Ovary (tissue), 9 donors: ENCODE results near the gene AADACL4. TPM values are rescaled to one million over a fixed set of nuclear protein-coding genes. Genes with fewer than 3 reads are reported as not detected.

Experiments used
- DNase-seq, 5 donors: peaks; one replicate each; pipeline ENCODE4 v3.0.0-alpha.2; 2019 to 2020
- H3K27ac ChIP-seq, 2 donors: fragments of 200-600 bp; one replicate each; pipeline versions ENCODE4 v1.5.1 to v1.8.0; 2019 to 2022
- H3K27me3 ChIP-seq: fragments of 200-600 bp; one replicate; pipeline ENCODE4 v1.8.0; 2022
- H3K36me3 ChIP-seq: fragments of 200-600 bp; sonication (generic); one replicate; pipeline ENCODE4 v1.5.1; 2019
- H3K4me1 ChIP-seq: one replicate; pipeline ENCODE4 v1.8.1; 2013; ENCODE audit warnings: mild to moderate bottlenecking, moderate library complexity; ENCODE audit not compliant: insufficient read depth
- H3K4me3 ChIP-seq: fragments of 200-600 bp; sonication (generic); one replicate; pipeline ENCODE4 v1.5.1; 2017
- H3K9me3 ChIP-seq, 2 donors: fragments of 200-600 bp in 1 of 2; sonication (generic) in 1 of 2; one replicate each; pipeline versions ENCODE4 v1.5.1 to v1.8.1; 2013 to 2019; ENCODE audit warnings: mild to moderate bottlenecking in 1 of 2, moderate library complexity in 1 of 2
- EP300 ChIP-seq: sonication (generic); formaldehyde crosslinking; IDR thresholded peaks from one replicate; pipeline ENCODE4 v1.6.1; 2017; ENCODE audit warnings: antibody characterized with exemption
- POLR2A ChIP-seq: fragments of 450-650 bp; IDR thresholded peaks from one replicate; pipeline ENCODE4 v1.6.1; 2017; ENCODE audit warnings: antibody characterized with exemption, mild to moderate bottlenecking, moderate library complexity
- WGBS, 3 donors: extraction: QIAGEN DNeasy Blood & Tissue Kit in 1 of 3; methylation state at CpG; one replicate each; pipeline versions ENCODE4 v1.1.5 to v1.1.7; 2013 to 2017; 5-methylcytosine and 5-hydroxymethylcytosine counted together
- intact Hi-C, 4 donors: fragments of 100-400 bp; cut with DNase I; formaldehyde crosslinking; loops; one replicate each; pipeline versions ENCODE4 v1.11.0 to v1.15.1; 2022 to 2023
- polyA plus RNA-seq, 2 donors: library from polyadenylated mRNA; stranded (reverse); fragments of 200-250 nt in 1 of 2; fragments of 350-450 nt in 1 of 2; fragmentation: Illumina TruSeq in 1 of 2; extraction: RNeasy Lipid Tissue Mini Kit (QIAGEN cat#74804) in 1 of 2; gene quantifications; one replicate each; pipeline ENCODE4 v1.2.3, GENCODE V29; 2013 to 2014
- total RNA-seq, 7 donors: library from RNA; depleted of rRNA in 2 of 7; stranded (reverse); fragments of >200 nt in 2 of 7; fragmentation: NEBNext Ultra II Directional in 3 of 7; extraction: Animal tissue kit (Norgen Biotek cat#: 25700) in 3 of 7; gene quantifications; one replicate each; pipeline versions ENCODE4 v1.1.0 to v1.2.4, GENCODE V29; 2016 to 2023
- TF ChIP-seq, protein P1 (sequence below), 3 donors: fragments of 450-650 bp in 2 of 3; fragments of 200-600 bp in 1 of 3; IDR thresholded peaks; one replicate each; pipeline versions ENCODE4 v1.5.1 to v1.8.0; 2016 to 2022; ENCODE audit warnings: antibody characterized with exemption in 3 of 3, mild to moderate bottlenecking in 1 of 3
- donor health status: DM: no; HTN: no; CAD: no; lungs with moderate emphysema.
- donor health status: DM: no; HTN: no; CAD: no.
- donor health status: Bipolar disorder and iron deficiency.
- donor health status: DM: yes; HTN: yes; CAD: no.
- donor health status: DM: no; HTN: no; CAD: no.
- donor health status: DM: yes; HTN: yes; CAD: no.

The AADACL4 gene
- total and polyA plus RNA-seq, 9 donors = 0.38 TPM; not detected in 8

- Histone ChIP-seq H3K36me3 (no peaks in the 10 kb centered on the region), H3K4me3 (peak overlapping the region; percentile 80), H3K27ac (peak overlapping the region; percentile 60 to 88), H3K27me3 (no peaks in the 10 kb centered on the region), H3K4me1 (peaks cover 14% of the 10 kb centered on the region), H3K9me3 (no peaks in the 10 kb centered on the region)
- TF ChIP-seq, protein P1, sequence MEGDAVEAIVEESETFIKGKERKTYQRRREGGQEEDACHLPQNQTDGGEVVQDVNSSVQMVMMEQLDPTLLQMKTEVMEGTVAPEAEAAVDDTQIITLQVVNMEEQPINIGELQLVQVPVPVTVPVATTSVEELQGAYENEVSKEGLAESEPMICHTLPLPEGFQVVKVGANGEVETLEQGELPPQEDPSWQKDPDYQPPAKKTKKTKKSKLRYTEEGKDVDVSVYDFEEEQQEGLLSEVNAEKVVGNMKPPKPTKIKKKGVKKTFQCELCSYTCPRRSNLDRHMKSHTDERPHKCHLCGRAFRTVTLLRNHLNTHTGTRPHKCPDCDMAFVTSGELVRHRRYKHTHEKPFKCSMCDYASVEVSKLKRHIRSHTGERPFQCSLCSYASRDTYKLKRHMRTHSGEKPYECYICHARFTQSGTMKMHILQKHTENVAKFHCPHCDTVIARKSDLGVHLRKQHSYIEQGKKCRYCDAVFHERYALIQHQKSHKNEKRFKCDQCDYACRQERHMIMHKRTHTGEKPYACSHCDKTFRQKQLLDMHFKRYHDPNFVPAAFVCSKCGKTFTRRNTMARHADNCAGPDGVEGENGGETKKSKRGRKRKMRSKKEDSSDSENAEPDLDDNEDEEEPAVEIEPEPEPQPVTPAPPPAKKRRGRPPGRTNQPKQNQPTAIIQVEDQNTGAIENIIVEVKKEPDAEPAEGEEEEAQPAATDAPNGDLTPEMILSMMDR (IDR thresholded peaks at IDR 0.05) = peak in 1 of 3 donors; percentile 5
- peak; percentile 8 for TF ChIP-seq POLR2A
- no peak for TF ChIP-seq EP300
- DNase-seq = peak; percentile 72 to 79 (median 75)
- intact Hi-C loops = loop anchor here (5.0 to 10.0 kb wide), 7 partner anchors 64 to 304 kb away; no protein-coding TSS in a partner anchor
- WGBS, 3 donors = 4 to 7% (median 7%) methylated on average over 30 of the region's 30 CpGs
Measured at GRCh38 chr1:12618965-12619791, 24.7 kb upstream of the AADACL4 start.

- intact Hi-C loops = loop anchor here (5.0 to 10.0 kb wide), 8 partner anchors 65 to 308 kb away; no protein-coding TSS in a partner anchor
- no peaks in the 10 kb centered on the region for H3K36me3 ChIP-seq
- no peaks in the 10 kb centered on the region for H3K9me3 ChIP-seq
- peak; percentile 84 to 91 (median 90) for DNase-seq
- peak overlapping the region; percentile 60 to 88 for H3K27ac ChIP-seq
- H3K4me3 ChIP-seq = no peak overlapping the region
- WGBS, 3 donors = 11 to 17% (median 15%) methylated on average over 23 of the region's 23 CpGs
- no peaks in the 10 kb centered on the region for H3K27me3 ChIP-seq
- H3K4me1 ChIP-seq = peaks cover 11% of the 10 kb centered on the region
- no peak for TF ChIP-seq POLR2A
- TF ChIP-seq, protein P1 (IDR thresholded peaks at IDR 0.05) = peak; percentile 87 to 96 (median 91)
Measured at GRCh38 chr1:12619792-12620487, 23.9 kb upstream of the AADACL4 start.

DNA sequence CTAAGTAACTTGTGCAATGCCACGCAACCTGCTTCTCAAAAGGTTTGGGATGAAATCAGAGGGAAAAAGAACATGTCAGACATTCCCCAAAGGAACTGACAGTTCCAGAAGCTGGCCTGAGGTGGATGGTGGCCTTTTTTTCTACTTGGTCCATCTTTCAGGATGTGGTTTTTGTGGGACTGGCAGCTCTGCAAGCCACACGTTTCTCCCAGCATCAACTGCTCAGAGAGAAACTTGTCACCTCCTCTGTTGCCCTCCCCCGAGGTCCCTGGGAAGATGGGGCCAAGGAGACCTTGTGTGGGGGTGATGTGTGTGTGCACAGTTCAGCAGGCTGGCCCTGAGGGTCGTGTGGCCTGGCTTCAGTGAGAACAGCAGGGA is 23.4 kb upstream of the AADACL4 start:
- 46 to 62% (median 59%) methylated on average over 4 of the region's 4 CpGs for WGBS, 3 donors
- Histone ChIP-seq H3K36me3 (no peaks in the 10 kb centered on the region), H3K27ac (peak overlapping the region in 1 of 2 donors; percentile 13), H3K9me3 (no peaks in the 10 kb centered on the region), H3K4me1 (peaks cover 9% of the 10 kb centered on the region), H3K27me3 (no peaks in the 10 kb centered on the region), H3K4me3 (no peak overlapping the region)
- DNase-seq = no peak
- intact Hi-C loops = loop anchor here in 3 of 4 donors (5.0 to 10.0 kb wide), 2 partner anchors 306 to 308 kb away; no protein-coding TSS in a partner anchor
- TF ChIP-seq POLR2A (no peak), EP300 (no peak)
- TF ChIP-seq, protein P1 (IDR thresholded peaks at IDR 0.05) = no peak

GRCh38 chr1:12620931-12621330 is 23.0 kb upstream of the AADACL4 start:
- no peak overlapping the region for H3K4me3 ChIP-seq
- intact Hi-C loops = loop anchor here in 3 of 4 donors (5.0 to 10.0 kb wide), 2 partner anchors 306 to 309 kb away; no protein-coding TSS in a partner anchor
- 92 to 96% (median 95%) methylated on average over 8 of the region's 8 CpGs for WGBS, 3 donors
- H3K27ac ChIP-seq = no peak overlapping the region
- H3K36me3 ChIP-seq = no peaks in the 10 kb centered on the region
- no peaks in the 10 kb centered on the region for H3K9me3 ChIP-seq
- H3K27me3 ChIP-seq = no peaks in the 10 kb centered on the region
- no peak for DNase-seq
- TF ChIP-seq EP300 = no peak
- TF ChIP-seq POLR2A = no peak
- TF ChIP-seq, protein P1 (IDR thresholded peaks at IDR 0.05) = no peak
- peaks cover 9% of the 10 kb centered on the region for H3K4me1 ChIP-seq
